ENCODE measurements around the gene PAPSS2.

The PAPSS2 gene

GRCh38 chr10:87677595-87677994 is 17.9 kb downstream of the PAPSS2 start:
- Histone ChIP-seq H3K27ac (replicated peaks) (no peak overlapping the region), H3K27me3 (ENCODE audit: insufficient read depth, poor library complexity, severe bottlenecking) (no peaks in the 10 kb centered on the region), H3K4me3 (replicated peaks; ENCODE audit: insufficient read depth, low read length) (no peak overlapping the region)
- no peak for DNase-seq (ENCODE audit: low read depth in 1 of 2, low spot score in 1 of 2)
- TF ChIP-seq, protein P1, sequence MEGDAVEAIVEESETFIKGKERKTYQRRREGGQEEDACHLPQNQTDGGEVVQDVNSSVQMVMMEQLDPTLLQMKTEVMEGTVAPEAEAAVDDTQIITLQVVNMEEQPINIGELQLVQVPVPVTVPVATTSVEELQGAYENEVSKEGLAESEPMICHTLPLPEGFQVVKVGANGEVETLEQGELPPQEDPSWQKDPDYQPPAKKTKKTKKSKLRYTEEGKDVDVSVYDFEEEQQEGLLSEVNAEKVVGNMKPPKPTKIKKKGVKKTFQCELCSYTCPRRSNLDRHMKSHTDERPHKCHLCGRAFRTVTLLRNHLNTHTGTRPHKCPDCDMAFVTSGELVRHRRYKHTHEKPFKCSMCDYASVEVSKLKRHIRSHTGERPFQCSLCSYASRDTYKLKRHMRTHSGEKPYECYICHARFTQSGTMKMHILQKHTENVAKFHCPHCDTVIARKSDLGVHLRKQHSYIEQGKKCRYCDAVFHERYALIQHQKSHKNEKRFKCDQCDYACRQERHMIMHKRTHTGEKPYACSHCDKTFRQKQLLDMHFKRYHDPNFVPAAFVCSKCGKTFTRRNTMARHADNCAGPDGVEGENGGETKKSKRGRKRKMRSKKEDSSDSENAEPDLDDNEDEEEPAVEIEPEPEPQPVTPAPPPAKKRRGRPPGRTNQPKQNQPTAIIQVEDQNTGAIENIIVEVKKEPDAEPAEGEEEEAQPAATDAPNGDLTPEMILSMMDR (IDR thresholded peaks at IDR 0.05; ENCODE audit: insufficient read depth, low read length): no peak
- TF ChIP-seq GABPA (IDR thresholded peaks at IDR 0.05; ENCODE audit: low read depth) (no peak), POLR2AphosphoS5 (IDR thresholded peaks at IDR 0.05; ENCODE audit: low read depth) (no peak), SPI1 (IDR thresholded peaks at IDR 0.05; ENCODE audit: borderline replicate concordance, low read depth) (no peak)
- TF ChIP-seq, protein P2, sequence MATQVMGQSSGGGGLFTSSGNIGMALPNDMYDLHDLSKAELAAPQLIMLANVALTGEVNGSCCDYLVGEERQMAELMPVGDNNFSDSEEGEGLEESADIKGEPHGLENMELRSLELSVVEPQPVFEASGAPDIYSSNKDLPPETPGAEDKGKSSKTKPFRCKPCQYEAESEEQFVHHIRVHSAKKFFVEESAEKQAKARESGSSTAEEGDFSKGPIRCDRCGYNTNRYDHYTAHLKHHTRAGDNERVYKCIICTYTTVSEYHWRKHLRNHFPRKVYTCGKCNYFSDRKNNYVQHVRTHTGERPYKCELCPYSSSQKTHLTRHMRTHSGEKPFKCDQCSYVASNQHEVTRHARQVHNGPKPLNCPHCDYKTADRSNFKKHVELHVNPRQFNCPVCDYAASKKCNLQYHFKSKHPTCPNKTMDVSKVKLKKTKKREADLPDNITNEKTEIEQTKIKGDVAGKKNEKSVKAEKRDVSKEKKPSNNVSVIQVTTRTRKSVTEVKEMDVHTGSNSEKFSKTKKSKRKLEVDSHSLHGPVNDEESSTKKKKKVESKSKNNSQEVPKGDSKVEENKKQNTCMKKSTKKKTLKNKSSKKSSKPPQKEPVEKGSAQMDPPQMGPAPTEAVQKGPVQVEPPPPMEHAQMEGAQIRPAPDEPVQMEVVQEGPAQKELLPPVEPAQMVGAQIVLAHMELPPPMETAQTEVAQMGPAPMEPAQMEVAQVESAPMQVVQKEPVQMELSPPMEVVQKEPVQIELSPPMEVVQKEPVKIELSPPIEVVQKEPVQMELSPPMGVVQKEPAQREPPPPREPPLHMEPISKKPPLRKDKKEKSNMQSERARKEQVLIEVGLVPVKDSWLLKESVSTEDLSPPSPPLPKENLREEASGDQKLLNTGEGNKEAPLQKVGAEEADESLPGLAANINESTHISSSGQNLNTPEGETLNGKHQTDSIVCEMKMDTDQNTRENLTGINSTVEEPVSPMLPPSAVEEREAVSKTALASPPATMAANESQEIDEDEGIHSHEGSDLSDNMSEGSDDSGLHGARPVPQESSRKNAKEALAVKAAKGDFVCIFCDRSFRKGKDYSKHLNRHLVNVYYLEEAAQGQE (IDR thresholded peaks at IDR 0.05; ENCODE audit: insufficient replicate concordance, low read depth): no peak

DNA sequence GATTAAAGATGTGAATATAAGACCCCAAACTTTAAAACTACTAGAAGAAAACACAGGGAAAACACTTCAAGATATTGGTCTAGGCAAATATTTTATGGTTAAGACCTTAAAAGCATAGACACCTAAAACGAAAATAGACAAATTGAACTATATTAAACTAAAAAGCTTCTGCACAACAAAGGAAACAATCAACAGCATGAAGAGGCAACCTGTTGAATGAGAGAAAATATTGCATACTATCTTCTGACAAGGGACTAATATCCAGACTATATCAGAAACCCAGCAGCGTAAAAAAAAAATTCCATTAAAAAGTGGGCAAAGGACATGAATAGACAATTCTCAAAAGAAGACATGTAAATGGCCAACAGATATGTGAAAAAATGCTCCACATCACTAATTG is 18.6 kb downstream of the PAPSS2 start:
- no peak for DNase-seq (ENCODE audit: low read depth in 1 of 2, low spot score in 1 of 2)
- TF ChIP-seq POLR2AphosphoS5 (IDR thresholded peaks at IDR 0.05; ENCODE audit: low read depth): no peak
- TF ChIP-seq, protein P2 (IDR thresholded peaks at IDR 0.05; ENCODE audit: insufficient replicate concordance, low read depth): no peak
- no peak for TF ChIP-seq SPI1 (IDR thresholded peaks at IDR 0.05; ENCODE audit: borderline replicate concordance, low read depth)
- TF ChIP-seq, protein P1 (IDR thresholded peaks at IDR 0.05; ENCODE audit: insufficient read depth, low read length): no peak
- no peak for TF ChIP-seq GABPA (IDR thresholded peaks at IDR 0.05; ENCODE audit: low read depth)
- H3K27ac ChIP-seq (replicated peaks): no peak overlapping the region
- H3K27me3 ChIP-seq (ENCODE audit: insufficient read depth, poor library complexity, severe bottlenecking): no peaks in the 10 kb centered on the region
- H3K4me3 ChIP-seq (replicated peaks; ENCODE audit: insufficient read depth, low read length): no peak overlapping the region

GRCh38 chr10:87683356-87683755 is 23.7 kb downstream of the PAPSS2 start:
- TF ChIP-seq, protein P2 (IDR thresholded peaks at IDR 0.05; ENCODE audit: insufficient replicate concordance, low read depth): no peak
- TF ChIP-seq, protein P1 (IDR thresholded peaks at IDR 0.05; ENCODE audit: insufficient read depth, low read length): no peak
- no peak for TF ChIP-seq POLR2AphosphoS5 (IDR thresholded peaks at IDR 0.05; ENCODE audit: low read depth)
- TF ChIP-seq SPI1 (IDR thresholded peaks at IDR 0.05; ENCODE audit: borderline replicate concordance, low read depth): no peak
- no peak for TF ChIP-seq GABPA (IDR thresholded peaks at IDR 0.05; ENCODE audit: low read depth)
- no peak for DNase-seq (ENCODE audit: low read depth in 1 of 2, low spot score in 1 of 2)
- no peak overlapping the region for H3K27ac ChIP-seq (replicated peaks)

More at GRCh38 chr10:87683356-87683755, 23.7 kb downstream of the PAPSS2 start:
- Histone ChIP-seq H3K4me3 (replicated peaks; ENCODE audit: insufficient read depth, low read length) (no peak overlapping the region), H3K27me3 (ENCODE audit: insufficient read depth, poor library complexity, severe bottlenecking) (no peaks in the 10 kb centered on the region)

Measured in HL-60 (cell line).